Measurements from ENCODE around the gene ATP6V1A.

ATP6V1A gene

DNA sequence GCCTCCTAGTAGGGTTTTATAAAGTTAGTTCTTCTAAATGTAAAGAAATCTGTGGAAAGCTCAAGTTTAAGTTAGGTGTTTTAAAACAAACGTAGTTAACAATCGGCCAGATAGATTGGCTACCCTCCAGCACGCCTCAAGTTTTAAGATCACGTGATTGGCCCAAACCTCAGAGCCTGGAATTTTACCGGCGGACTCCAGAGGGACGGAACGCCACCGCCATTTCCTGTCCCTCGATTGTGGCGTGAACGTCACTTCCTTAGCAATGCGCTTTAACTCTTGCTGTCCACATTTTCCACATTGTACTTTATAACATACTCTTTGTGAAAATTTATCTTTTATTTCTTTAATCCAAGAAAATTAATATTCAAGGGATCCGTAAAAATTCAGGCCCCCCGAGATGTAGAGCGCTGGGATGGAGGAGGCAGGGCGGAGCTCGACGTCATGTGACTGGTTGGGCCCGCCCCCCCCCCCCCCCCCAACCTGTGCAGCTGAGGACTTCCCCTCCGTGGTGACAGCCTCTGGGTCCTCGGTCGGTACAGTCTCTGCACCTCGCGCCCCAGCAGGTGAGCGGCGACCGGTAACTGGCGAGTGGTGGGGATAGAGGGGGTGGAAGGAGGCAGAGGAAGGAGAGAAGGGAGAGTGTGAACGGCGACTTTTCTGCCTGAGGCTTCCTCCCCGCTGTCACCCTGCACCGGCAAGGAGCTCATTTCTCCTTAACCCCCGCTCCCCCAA lies at the start of gene ATP6V1A:
Gene ATP6V1A, plus strand, starts transcription at position 488 of the 735 bp plus-strand sequence. CDS start 31,719 bp downstream, outside the sequence.
- peak; percentile 83 for DNase-seq

DNA sequence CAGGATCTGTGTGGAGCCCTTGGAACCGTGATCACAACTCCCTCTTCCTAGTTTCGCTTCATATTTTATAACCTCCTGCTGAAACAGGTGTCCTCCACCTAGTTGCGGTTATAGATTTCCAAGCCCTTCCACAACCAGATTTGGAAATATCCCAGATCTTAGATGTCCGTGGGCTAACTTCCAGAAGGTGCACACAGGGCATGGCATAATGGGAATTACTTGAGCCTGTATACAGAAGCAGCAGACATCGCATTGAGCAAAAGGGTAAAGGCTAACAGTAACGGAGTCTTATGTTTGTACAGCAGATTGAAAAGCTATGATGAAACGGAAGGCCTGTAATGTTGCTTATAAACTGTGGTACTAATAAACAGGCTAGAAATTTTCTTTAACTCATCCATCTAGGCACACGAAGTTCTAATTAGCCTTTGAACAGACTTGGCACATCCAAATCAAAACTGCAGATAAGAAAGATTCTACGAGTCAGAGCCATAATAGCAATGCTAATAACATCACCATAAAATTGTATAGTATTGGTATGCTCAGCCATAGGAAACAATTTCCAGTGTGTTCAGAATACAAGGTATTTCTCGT lies 49.2 kb upstream of the ATP6V1A start:
- no peak for DNase-seq

DNA sequence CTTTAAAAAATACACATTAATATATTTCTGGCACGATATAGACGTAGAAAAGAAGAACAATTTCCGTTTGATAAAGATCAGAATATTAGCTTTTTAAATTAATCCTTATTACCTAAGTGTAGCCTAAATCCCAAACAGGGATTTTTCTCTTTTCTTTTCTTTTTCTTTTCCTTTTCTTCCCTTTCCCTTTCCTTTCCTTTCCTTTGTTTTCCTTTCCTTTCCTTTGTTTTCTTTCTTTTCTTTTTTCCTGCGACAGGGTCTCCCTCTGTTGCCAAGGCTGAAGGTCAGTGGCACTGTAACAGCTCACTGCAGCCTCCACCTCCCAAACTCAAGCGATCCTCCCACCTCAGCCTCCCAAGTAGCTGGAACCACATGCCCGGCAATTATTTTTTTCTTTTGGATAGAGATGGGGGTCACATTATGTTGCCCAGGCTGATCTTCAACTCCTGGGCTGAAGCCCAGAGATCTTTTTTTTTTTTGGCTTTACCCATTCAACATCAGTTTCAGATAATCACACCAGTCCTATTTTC lies 48.6 kb upstream of the ATP6V1A start:
- no peak for DNase-seq

DNA sequence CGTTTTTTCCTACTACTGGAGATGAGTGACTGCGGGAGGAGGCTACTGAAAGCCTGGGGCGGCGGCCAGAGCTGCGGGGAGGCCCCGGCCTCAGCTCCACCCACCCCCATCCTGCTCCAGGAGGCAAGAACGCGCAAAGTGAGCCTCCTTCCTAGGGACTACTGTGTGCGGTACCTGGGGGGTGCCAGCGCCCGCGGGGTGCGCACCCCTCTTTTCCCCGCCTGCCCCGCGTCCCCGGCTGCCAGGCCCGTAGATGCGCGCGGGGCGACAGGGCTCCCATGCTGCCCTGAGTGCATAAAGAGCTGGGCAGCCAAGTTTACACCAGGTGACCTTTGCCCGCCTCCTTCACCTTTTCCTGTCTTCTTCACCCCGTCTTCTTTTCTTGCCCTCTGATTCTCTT lies 47.9 kb upstream of the ATP6V1A start:
- no peak for DNase-seq

DNA sequence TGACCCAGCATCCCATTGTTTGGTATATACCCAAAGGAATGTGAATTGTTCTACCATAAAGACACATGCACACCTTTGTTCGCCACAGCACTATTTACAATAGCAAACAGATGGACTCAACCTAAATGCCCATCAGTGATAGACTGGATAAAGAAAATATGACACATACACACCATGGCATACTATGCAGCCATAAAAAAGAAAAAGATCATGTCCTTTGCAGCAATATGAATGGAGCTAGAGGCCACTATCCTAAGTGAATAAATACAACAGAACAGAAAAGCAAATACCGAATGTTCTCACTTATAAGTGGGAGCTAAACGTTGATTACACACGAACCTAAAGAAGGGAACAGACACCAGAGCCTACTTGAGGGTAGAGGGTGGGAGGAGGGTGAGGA lies 39.0 kb upstream of the ATP6V1A start:
- no peak for DNase-seq

DNA sequence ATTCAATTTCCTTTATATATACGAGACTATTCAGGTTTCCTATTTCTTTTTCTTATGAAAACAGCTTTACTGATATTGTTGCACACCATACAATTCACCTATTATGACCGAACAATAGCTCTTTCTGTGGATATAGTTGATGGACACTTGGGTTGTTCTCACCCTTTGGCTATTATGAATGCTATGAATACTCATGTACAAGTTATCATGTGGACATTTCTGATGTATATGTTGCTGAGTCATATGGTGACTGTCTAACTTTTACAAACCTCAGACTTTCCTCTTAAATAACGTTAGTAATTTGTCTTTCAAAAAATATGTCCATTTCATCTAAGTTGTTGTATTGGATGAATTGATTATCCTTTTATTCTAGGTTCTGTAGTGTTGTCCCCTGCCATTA lies 34.7 kb upstream of the ATP6V1A start:
- DNase-seq, result no peak

GRCh38 chr3:113714702-113715101 lies 32.1 kb upstream of the ATP6V1A start:
- no peak for DNase-seq

DNA sequence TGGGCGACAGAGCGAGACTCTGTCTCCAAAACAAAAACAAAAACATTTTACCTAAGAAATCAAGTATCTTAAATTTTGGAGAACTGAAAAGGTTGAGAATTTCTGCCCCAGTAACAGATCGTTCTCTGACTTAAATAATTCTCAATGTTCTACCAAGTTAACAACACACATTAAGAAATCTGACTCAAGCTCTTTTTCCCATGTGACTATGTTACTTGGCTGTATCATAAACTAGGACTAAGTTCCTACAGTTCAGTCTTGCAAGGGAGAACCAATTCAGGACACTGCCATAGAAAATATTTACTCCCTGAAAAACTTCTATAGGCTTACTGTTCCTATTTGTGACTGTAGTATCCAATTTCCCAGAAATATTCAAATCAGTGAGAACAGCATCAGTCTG lies 29.5 kb upstream of the ATP6V1A start:
- no peak for DNase-seq

DNA sequence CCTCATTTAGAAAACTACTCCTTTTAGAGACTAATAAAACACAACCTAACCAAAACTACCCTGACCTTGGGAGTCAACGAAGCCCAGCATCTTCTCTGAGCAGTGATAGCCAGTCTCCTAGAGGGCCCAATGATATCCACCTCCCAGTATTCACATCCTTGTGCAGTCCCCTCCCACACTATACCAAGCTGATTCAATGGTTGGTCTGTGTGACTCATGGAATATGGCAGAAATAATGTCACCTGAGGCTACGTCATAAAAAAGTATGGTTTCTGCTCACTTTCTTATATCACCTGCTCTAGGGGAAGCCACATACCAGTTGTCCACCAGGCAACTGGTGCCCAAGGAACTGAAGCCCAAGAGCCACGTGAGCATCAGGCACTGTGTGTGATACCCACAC lies 29.0 kb upstream of the ATP6V1A start:
- DNase-seq, result no peak

DNA sequence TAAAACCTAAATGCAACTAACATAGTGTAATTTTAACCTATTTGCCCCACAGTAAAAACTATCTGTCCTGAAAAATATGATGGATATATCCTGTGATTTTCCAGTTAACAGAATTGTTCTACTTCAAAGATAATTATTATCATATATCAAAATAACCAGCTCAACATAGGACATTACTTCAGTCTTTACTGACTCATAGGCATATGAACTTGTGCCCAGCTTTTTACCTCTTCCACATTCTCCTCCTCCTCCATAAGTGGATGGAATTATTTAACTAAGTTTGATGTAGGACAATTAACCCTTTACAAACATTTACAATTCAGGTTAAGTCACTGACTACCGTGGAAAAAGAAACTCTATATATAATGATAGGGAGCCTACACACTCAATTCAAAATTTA lies 27.5 kb upstream of the ATP6V1A start:
- DNase-seq, result no peak

- no peak for DNase-seq
Observed at GRCh38 chr3:113719758-113720157, 27.1 kb upstream of the ATP6V1A start.

GRCh38 chr3:113721636-113722035 lies 25.2 kb upstream of the ATP6V1A start:
- DNase-seq, result no peak

DNA sequence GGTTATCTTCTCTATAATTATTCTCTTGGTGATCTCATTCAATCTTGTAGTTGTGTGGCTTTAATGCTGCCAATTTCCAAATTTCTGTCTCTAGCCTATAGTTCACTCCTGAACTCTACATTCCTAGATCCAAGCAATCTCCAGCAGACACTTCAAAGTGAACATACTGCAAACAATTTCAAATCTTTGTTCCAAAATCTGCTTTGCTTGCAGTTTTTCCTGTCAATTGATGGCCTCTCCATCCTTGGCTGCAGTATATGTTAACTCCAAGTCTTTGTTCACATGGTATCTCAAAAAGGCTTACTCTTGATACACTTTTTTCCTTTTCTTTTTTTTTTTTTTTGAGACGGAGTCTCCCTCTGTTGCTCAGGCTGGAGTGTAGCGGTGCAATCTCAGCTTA lies 18.2 kb upstream of the ATP6V1A start:
- DNase-seq, result no peak

GRCh38 chr3:113730550-113730949 lies 16.3 kb upstream of the ATP6V1A start:
- DNase-seq, result no peak

DNA sequence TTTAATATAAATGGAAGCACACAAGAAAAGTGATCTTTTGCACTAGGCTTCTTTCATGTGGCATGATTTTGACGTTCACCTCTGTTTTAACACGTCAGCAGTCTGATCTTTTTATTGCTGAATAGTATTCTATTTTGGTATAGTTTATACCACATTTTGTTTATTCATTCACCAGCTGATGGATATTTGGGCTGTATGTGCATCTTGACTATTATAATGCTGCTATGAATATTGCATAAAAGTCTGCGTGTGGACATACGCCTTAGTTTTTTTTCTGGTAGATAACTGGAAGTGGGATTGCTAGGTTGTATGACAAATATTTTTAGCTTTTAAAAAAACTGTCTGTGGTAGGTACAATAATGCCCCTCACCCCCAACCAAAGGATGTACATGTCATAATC lies 15.1 kb upstream of the ATP6V1A start:
- no peak for DNase-seq

- peak; percentile 19 for DNase-seq
Observed at GRCh38 chr3:113736548-113737089, 10.2 kb upstream of the ATP6V1A start.

DNA sequence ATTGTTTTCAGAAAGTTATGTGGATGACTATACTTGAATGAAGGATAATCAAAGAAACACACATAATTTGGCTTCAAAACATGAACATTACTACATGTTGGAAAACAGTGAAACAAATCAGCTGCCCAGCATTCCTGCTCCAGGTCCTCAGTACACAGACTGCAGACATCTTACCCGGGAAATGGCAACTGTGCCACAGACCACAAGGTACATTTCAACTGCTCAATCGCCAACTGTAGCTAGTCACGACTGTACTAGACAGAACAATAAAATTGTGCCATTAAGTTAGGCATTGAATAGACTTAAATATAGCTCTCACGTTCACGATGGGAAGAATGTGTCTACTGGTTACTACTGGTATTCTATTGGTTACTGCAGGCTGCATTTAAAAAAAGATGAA lies 5.7 kb upstream of the ATP6V1A start:
- DNase-seq, result no peak

GRCh38 chr3:113741620-113742019 lies 5.2 kb upstream of the ATP6V1A start:
- no peak for DNase-seq

DNA sequence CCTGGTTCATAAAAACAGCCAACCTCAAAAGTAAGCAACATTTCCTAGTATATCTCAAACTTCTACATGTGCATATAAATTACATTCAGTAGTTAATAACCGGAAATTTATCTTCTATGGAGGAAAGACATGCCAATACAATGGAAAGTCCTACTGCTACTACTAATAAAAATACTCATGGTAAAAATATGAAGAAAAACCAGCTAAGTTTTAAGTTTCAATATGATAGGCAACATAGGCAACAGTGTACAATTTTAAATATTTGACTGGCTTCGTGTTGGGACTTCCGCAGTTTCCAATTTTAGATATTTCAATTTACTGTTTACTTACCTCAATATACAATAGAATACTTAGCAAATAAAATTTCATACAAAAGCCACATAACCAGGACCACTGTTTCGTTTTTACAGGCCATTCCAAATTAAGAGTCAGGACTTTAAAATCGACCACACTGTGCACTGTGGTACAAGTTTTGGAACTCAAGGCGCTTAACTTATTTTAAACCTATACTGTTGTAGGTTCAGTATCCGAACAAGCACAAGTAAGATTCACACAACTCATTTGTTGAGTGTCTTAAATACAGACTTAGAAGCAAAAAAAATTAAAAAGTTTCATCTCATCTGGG lies 3.7 kb upstream of the ATP6V1A start:
- no peak for DNase-seq

GRCh38 chr3:113744941-113745755 lies 1.7 kb upstream of the ATP6V1A start:
- DNase-seq, result peak; percentile 80

GRCh38 chr3:113745756-113746547 lies 883 bp upstream of the ATP6V1A start, which contains the start of gene NAA50:
NAA50 (minus strand) TSS chr3:113746249; CDS start chr3:113745949, 300 bp downstream.
- peak; percentile 88 for DNase-seq

All from GF-D8 (cell line).